ENCODE results near the gene RBKS.
"Not testable (repeated sequence)": the region's sequence is repeated elsewhere in the genome, so short reads cannot be mapped to it uniquely, and the experiment has no call there.

The RBKS gene

GRCh38 chr2:27796791-27797765 is 93.1 kb downstream of the RBKS start:
- no peak for DNase-seq

GRCh38 chr2:27795868-27796277 is 94.3 kb downstream of the RBKS start:
- DNase-seq = no peak

GRCh38 chr2:27795093-27795834 is 94.9 kb downstream of the RBKS start:
- DNase-seq = no peak

- DNase-seq = no peak
Measured at GRCh38 chr2:27792759-27793158, 97.4 kb downstream of the RBKS start.

GRCh38 chr2:27790796-27791195 is 99.4 kb downstream of the RBKS start:
- no peak for DNase-seq

- no peak for DNase-seq
Measured at GRCh38 chr2:27782701-27783100, 107.5 kb downstream of the RBKS start.

- DNase-seq = no peak
Measured at GRCh38 chr2:27781496-27781895, 108.7 kb downstream of the RBKS start.

GRCh38 chr2:27779417-27780055 is 110.7 kb downstream of the RBKS start:
- no peak for DNase-seq

GRCh38 chr2:27776696-27777095 is 113.5 kb downstream of the RBKS start:
- no peak for DNase-seq

GRCh38 chr2:27776097-27776496 is 114.1 kb downstream of the RBKS start:
- DNase-seq = no peak

GRCh38 chr2:27773959-27774358 is 116.2 kb downstream of the RBKS start:
- DNase-seq = no peak

- no peak for DNase-seq
Measured at GRCh38 chr2:27772804-27773203, 117.4 kb downstream of the RBKS start.

- DNase-seq = peak; percentile 95
Measured at GRCh38 chr2:27771548-27772335, 118.4 kb downstream of the RBKS start, which contains the start of gene MRPL33. TSS of gene MRPL33 (plus strand) at chr2:27771719. CDS start at chr2:27771778, 59 bp downstream.

GRCh38 chr2:27771202-27771547 is 119.0 kb downstream of the RBKS start:
- no peak for DNase-seq

- DNase-seq = no peak
Measured at GRCh38 chr2:27766287-27766661, 123.9 kb downstream of the RBKS start.

- DNase-seq = peak; percentile 67
Measured at GRCh38 chr2:27765621-27766286, 124.4 kb downstream of the RBKS start.

GRCh38 chr2:27764526-27764925 is 125.7 kb downstream of the RBKS start:
- not testable (repeated sequence) for DNase-seq

GRCh38 chr2:27763907-27764267 is 126.3 kb downstream of the RBKS start:
- DNase-seq = no peak

GRCh38 chr2:27762951-27763906 is 127.0 kb downstream of the RBKS start:
- DNase-seq = no peak

- no peak for DNase-seq
Measured at GRCh38 chr2:27756544-27757498, 133.4 kb downstream of the RBKS start.

Data from activated CD4-positive, alpha-beta T cell treated with anti-CD3 and anti-CD28 coated beads for 48 hours (primary cell).